Stimulated activated CD8-positive, alpha-beta memory T cell treated with anti-CD3 and anti-CD28 coated beads, Interleukin-7, amount 100 ng/mL, for 4 hours (primary cell): Measurements from ENCODE around the gene SMDT1.
"Not testable (repeated sequence)": the region's sequence is repeated elsewhere in the genome, so short reads cannot be mapped to it uniquely, and the experiment has no call there.

ENCODE experiments used
- DNase-seq, 2 donors: peaks; one replicate each; pipeline ENCODE4 v3.0.0-alpha.2; 2020; ENCODE audit warnings: low read depth in 2 of 2

The SMDT1 gene

DNA sequence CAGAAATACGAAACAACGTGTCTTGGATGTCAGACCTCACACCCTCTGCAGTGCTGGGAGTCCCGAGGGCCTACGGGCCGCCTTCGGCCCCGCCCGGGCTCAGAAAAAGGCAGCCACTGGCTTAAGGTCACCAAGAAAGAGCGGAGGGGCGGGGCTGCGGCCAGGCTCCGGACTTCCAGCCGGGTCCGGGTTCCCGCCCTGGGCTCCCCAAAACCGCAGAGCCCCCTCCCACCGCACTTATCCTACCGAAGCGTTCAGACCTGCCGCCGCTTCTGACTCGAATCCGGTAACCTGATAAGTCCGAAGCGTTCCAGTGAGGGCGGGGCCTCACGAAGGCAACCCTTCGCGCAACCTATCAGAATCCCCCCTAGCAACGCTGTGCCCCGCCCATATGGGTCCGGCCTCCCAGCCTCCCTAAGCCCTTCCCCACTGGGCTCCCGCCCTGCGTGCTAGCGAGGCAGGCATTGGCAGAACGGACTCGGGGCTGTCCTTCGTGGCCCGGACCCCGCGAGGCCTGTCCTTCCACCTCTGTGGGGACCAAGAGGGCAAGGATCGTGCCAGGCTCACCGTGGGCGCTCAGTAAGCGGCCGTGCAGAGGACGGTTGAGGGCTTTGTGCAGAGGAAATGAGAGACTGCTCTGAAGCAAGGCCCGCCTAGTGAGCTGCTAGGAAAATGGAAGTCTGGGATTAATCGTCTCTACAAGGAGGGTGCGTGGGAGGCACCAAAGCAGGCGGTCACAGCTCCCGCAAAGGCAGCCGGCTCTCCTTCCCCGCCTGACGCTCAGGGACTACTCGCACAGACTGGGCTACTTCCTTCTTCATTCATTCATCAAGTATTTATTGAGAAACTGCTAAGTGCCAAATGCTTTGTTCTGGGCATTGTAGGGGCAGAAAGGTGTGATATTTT lies 8.7 kb upstream of the SMDT1 start, which contains the start of gene NAGA:
TSS of gene NAGA (minus strand) at position 296 of the 906 bp plus-strand sequence. CDS start 515 bp downstream, outside the sequence.
- DNase-seq, result peak; percentile 82 to 83

DNA sequence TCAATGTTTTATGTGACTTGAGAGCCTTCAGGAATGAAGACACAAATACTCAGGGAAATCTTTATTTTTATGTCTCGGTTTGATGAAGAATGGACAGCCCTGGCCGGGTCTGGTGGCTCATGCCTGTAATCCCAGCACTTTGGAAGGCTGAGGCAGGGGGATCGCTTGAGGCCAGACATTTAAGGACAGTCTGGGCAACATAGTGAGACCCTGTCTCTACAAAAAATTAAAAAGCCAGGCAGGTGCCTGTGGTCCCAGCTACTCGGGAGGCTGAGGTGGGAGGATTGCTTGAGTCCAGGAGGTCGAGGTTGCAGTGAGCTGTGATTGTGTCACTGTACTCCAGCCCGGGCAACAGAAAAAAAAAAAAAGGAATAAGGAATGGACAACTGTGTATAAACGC lies 8.0 kb upstream of the SMDT1 start:
- DNase-seq, result not testable (repeated sequence)

DNA sequence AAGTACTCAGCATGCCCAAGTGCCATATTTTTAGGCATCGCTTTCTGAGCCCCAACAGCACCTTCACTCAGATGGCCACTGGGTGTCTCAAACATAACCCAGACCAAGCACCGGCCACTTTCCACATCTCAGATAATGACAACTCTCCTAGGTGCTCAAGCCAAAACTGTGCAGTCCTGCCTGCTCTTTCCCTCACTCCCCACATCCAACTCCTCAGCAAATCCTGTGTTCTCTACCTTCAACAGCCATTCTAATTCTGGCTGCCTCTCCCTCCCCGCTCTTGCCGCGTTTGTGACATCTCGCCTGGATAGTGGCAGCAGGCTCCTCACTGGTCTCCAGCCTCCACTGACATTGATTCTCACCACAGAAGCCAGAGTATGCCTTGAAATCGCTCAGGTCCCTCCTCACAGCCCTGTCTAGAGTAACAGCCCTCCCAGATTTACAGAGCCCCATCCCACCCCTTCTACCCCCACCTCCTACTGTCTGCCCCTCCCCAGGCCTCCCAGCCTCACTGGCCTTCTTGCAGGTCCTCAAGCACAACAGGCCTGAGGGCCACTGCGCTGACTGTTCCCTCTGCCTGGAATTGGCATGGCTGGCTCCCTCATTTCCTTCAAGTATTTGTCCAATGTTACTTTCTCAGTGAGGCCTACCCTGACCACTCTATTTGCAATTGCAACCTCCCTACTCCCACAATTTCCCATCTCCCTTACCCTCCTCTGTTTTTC lies 6.7 kb upstream of the SMDT1 start:
- DNase-seq, result no peak

DNA sequence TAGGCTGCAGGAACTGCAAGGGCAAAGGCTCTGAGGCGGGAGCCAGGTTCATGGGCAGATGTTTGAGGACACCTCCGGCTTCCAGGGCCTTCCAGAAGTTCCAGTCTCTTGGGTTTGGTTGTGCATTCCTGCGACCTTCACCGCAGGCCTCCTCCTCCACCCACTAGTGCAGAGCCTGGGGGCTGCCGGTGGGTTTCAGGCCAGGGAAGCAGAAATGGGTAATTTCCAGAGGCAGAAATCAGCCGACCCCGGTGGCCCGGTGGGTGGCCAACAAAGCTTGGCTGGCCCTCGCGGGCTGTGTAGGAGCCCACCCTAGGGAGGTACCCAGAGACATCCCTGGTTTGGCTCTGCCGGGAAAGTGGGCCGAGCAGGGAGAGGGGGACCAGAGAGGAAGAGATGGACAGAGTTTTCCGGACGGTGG lies 5.9 kb upstream of the SMDT1 start:
- no peak for DNase-seq

DNA sequence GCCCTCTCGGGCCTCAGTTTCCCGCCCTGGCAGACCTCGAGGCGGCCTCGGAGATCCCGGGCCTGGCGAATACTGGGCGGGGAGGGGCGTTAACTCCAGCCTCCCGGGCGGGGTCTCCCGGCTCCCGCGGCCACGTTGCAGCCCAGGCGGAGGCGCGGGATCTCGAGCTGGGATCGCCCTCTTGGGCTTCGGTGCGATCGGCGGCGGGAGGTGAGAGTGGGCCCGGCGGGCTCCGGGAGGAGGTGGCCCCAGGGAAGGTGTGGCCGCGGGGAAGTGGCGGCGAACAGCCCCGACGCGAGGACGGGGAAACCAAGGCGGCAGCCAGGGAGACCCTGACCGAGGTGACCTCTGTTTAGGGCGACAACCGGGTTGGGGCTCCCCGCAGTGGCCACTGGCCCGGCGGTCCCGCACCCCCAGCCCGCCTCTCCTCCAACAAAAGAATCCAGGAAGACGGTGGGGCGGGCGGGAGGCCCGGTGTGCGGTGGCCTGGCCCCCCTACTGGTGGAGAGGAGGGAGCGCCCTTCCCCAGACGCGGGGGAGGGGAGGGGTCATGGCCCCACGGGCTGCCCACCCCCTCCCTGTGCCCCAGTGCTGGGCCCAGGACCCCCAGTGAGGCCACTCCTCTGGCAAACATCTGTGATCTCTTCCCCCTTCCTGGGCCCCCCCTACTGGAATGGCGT lies 5.2 kb upstream of the SMDT1 start, which contains the start of gene PHETA2:
TSS of gene PHETA2 (plus strand) at position 117 of the 680 bp plus-strand sequence. CDS start 3,046 bp downstream, outside the sequence.
- peak in 1 of 2 donors; percentile 39 for DNase-seq

DNA sequence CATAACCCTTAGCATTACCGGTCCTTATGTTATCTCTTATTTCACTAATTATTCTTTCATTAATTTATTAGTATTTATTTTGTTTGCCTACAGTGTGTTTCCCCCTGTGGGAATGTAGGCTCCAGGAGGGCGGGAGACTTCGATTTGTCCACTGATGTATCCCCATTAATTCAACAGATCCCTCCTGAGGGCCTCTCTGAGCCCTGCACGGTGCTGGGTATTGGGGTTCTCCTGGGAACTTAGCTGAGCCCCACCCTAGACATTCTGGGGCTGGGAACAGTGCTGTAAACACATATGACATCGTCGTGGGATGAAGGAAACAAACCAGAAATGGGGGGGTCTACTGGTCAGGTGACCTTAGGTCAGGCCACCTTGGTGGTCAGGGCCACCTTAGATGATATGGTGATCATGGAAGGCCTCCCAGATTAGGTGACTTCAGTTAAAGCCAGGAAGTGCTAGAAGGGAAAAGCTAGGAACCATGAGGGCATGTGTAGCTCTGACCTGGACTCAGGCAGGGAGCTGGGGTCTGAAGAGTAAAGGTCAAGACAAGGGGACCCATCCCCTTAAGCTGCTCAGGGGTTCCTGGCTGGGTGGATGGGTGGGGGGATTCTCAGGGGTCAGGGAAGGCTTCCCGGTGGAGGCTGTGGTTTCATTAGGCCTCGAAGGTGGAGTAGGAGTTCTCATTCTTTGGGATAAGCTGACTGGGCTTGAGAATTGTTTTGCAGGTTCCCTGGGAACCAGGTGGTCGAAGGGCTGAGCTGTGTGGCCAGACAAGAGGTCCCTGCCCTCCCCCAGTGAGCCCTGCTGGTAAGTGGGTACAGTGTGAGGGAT lies 4.4 kb upstream of the SMDT1 start:
- DNase-seq, result no peak

DNA sequence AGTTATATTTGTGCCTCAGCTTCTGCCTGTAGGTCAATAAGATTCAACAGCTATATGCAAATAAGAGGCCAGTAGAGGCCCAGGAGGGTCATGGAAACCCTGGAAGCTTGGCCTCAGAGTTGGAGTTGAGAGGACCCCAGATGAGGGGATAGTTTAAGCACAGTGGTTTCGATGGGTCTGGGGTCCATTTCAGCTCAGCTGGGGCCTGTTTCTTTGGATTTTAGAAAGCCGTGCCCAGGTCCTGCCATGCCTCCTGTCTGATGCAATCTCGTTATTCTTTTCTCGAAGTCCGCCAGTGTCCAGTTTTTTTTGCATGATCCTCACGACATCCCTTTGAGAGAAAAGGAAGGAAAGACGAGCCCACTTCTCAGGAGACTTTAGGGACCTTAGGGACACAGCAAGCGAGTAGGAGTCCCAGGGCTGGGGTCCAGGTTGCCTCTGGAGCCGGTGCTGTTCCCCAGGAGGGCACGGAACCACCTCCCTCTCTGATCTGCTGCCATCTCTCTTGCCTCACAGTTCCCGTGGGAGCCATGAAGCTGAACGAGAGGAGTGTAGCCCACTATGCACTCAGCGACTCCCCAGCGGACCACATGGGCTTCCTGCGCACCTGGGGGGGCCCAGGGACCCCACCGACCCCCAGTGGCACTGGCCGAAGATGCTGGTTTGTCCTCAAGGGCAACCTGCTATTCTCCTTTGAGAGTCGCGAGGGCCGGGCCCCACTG lies 2.6 kb upstream of the SMDT1 start:
- DNase-seq, result no peak

DNA sequence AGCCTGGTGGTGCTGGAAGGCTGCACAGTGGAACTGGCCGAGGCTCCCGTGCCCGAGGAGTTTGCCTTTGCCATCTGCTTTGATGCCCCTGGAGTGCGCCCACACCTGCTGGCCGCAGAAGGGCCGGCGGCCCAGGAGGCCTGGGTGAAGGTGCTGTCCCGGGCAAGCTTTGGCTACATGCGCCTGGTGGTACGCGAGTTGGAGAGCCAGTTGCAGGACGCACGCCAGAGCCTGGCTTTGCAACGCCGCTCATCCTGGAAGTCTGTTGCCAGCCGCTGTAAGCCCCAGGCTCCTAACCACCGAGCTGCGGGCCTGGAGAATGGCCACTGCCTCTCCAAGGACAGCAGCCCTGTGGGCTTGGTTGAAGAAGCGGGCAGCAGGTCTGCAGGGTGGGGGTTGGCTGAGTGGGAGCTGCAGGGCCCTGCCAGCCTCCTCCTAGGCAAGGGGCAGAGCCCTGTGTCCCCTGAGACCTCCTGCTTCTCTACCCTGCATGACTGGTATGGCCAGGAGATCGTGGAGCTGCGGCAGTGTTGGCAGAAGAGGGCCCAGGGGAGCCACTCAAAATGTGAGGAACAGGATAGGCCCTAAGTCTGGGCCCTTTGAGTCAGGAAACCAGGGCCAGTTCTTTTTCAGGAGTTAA lies 1.9 kb upstream of the SMDT1 start:
- DNase-seq, result no peak

DNA sequence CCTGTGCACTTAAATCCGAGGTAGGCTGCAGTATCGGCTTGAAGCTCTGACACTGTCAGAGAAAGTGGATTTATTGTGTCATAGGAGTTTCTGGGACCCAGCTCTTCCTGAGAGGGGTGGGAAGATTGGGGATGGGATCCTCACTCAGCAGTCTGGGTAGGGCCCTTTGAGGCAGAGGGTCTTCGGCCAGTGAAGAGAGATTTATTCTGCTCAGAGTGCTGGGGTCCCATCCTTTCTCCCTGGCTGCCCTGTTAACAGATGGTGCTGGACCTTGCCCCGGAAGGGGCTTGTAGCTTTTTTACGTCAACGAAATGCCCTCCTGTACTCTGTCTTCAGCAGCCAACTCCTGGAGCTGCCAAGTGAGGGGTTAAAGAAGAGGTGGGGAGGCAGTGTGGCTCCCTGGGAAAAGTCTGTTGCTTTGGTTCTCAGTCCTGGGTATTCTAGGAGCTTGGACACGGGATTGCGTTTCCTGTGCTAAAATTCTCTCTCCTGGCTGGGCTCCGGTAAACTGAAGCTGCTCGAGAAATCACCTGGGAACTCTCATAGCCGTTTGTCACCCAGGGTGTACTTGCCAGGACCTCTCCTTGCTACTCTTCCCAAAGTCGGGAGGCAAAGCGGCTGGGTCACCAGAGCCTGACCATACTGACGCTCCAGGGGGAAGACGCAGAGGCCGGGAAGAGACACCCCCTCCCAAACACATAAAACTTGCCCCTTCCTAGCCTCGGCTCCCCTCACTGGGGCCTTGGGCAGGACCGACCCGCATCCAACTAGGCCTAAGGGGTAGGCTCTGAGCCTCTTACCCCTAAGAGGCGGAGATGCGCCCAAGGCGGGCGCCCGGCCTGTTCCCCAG lies 806 bp upstream of the SMDT1 start:
- no peak for DNase-seq

DNA sequence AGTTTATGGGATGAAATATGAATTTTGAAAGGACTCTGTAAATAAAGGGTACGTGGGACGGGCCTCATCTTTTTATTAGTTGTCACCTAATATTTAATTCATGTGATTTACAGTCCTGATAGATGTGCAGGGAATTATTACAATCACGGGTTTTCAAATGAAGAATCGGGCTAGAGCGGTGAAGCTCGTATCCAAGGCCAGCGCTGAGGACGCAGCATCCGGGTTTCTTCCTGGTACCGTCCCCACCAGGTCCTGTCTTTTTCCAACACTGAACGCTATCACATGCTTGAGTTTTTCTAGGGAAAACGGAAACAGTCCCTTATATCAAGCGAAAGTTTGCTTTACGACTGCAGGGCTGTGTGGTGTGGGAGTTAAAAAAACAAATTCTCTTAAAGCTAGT lies 787 bp downstream of the SMDT1 start:
- DNase-seq, result no peak

DNA sequence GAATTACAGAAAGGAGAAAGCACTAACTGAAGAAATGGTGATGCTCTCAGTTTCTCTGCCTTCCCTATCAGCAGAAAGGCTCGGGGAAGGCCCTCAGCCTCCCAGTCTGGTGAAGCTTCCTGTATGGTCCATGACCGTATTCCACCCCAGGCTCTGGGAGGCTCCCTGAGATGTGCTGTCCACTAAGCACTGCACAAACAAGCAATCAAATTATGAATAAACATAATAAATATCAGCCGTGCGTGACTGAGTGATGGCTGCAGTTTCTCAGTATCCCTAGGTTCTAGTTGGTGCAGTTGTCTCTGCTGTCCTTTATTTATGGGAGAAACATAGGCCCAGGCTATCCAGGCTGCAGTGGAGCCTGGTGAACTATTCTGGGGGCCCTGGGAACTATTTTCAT lies 3.6 kb downstream of the SMDT1 start:
- DNase-seq, result no peak

DNA sequence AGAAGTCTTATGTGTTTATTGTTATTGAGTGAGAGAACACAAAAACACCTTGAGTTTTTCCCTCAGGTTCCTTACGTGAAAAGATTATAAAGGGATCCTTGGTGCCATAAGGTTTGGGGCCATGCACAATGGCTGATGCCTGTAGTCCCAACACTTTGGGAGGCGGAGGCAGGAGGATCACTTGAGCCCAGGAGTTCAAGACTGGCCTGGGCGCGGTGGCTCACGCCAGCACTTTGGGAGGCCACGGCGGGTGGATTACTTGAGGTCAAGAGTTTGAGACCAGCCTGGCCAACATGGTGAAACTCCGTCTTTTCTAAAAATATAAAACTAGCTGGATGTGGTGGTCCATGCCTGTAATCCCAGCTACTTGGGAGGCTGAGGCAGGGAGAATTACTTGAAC lies 5.4 kb downstream of the SMDT1 start:
- DNase-seq, result no peak

DNA sequence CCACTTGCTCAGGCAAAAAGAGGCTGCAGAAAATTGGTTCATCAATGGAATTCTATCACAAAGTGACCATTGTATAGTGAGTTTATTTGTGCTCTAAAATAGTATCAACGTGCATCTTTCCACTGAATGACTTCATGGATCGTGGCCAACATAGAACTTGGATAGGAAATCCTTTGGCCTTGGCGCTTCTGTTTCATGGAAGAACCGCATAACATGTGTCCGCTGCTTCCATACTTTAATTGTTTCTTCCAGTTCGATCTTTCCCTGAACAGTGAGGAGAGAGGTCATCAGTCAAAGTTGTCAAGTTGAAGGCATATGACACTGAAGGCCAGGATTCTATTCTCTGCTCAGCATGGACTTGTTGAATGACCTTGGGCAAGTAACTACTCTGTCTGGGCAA lies 6.6 kb downstream of the SMDT1 start:
- no peak for DNase-seq

DNA sequence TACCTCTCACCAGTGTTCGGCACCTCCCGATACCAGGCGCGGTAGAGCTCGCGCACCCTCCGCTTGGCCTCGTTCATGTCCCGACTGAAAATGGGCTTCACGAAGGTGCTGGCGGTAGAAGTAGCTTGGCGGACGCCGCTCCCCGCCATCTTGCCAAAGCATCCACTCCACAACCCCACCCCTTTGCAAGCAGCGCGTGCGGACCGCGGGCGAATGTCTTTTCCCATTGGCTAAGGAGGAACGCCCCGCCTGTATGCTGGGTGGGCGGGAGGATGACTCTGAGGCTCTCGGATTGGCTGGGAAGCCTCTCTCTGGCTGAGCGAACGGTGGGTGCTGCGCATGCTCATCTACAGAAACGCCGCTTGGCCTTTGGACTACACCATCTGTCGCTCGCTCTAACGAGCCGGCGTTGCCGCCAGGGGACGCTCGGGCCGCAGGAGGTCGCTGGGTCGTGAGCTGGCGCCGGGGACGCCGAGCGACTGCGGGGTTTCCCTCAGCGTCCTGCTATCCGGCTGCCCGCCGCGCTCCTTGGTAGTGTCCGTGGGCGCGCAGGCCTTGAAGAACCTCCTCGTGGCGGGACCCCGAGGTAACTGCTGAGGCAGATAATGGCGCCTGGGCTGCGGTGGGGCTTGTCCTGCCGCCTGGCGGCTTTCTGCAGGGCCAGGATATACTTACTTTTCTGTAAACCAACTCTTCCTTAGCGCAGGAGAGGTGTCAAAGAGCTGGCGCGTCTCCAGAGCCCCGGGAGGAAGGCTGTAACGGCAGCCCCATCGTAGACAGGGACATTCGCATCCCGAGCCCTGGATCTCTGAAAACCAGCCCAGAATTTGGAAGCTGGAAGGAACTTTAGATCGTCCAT lies 11.3 kb downstream of the SMDT1 start, which contains the start of gene NDUFA6:
TSS of gene NDUFA6 (minus strand) at position 177 of the 859 bp plus-strand sequence. CDS start at position 149, 28 bp downstream.
- DNase-seq, result peak; percentile 98 to 99

DNA sequence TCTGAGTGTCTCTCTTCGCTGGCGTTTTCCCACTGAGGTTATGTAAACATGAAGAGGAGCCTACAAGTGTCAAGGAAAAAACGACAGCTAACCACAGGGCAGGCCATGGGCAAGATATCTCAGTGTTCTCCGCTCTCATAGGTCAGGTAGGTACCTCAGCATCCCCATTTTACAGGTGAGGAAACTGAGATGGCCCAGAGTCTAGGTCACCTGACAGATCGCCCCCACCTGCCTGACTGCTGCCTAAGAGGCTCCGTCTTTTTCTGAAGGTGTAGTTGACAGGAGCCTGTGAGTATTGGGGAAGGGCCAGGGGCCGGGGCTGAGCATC lies 11.9 kb downstream of the SMDT1 start:
- DNase-seq, result no peak

DNA sequence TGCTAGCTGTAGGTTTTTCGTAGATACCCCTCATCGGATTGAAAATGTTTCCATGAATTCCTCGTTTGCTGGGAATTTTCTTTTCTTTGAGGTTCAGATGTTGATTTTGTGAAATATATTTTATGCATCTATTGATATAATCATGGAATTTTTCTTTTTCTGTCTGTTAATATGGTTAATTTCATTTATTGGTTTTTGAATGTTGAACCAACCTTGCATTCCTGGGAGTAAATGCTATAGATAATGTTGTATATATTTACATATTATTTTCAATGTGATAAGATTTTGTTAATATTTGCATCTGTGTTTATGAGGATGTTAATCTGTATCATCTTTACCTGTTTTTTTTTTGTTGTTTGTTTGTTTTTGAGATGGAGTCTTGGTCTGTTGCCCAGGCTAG lies 21.7 kb downstream of the SMDT1 start:
- DNase-seq, result no peak

DNA sequence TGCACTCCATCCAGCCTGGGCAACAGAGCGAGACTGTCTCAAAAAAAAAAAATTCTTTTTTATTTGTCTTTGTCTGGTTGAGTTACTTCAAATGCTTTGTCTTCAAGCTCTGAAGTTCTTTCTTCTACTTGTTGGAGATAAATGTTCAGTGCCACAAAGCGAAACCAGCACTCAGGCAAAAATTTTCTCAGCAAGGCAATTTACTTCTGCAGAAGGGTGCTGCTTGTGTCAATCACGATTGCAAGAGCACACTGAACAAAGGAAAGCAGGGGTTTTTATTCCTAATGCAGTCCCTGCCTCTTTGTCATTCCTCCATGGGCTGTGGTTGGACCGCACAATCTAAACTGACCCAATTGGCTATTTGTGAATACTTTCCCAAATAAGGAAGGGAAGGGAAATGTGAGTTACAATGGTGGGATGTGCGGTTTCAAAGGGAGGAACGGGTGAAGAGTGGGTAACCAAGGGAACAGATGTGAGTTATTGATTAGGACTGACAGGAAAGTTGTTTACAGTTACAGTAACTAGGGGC lies 24.9 kb downstream of the SMDT1 start:
- not testable (repeated sequence) for DNase-seq

DNA sequence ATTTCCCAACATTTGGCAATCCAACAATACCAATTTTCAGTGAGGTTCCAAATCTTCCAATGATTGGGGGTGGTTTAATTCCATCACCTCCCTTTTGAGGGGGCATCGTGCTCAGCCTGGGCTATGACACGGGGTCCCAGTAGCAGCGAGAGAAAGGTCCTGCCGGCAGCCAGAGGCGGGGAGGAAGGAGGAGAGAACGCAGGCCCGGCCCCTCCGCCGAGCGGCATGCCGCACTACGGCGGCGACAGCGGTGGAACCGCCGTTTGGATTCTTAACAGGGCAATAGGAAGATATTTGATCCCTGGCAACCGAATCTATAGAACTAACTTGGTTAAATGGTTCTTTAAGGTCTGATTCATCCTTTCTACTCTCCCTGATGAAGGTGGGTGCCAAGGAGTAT lies 29.3 kb downstream of the SMDT1 start:
- DNase-seq, result no peak
